ENCODE data around the gene INTS1.

INTS1 gene

DNA sequence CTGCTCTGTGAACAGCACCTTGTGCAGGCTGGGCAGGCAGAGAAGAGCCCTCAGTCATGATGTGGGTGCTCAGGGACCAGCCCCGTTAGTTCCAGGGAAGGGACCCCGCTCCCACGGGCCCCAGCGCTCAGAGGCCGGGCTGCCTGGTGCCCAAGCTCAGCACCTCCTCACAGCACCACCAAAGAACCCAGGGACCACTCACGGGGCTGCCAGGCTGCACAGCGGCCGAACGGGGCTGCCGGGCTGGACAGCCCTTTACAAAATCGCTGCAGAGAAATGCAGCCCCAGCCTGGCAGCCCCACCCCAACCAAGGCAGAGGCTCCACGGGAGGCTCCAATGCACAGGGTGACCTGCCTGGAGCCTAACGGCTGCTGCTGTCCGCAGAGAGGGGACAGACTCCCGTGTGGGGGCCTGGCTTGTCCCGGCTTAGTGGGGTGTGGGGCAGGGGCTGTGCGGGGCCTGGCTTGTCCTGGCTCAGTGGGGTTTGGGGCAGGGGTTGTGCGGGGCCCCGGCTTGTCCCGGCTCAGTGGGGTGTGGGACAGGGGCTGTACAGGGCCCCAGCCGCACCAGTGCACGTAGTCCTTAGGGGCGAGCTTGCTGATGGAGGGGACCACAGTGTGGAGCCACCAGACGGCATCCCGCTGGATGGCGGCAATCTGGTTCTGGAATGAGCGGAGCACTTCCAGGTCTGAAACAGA is 9.2 kb downstream of the INTS1 start:
- Histone ChIP-seq H3K36me3 (ENCODE audit: insufficient read depth, low read length) (peaks cover 88% of the 10 kb centered on the region), H3K9me3 (ENCODE audit: low read length) (no peaks in the 10 kb centered on the region), H3K4me3 (ENCODE audit: low read depth, low read length, poor library complexity, severe bottlenecking) (no peak overlapping the region), H3K27ac (ENCODE audit: low read depth, low read length, poor library complexity, severe bottlenecking) (no peak overlapping the region), H3K9ac (ENCODE audit: low read length) (no peak overlapping the region), H3K79me2 (ENCODE audit: insufficient read depth, low read length) (no peaks in the 10 kb centered on the region), H3K4me2 (ENCODE audit: low read length) (no peak overlapping the region), H3K9me2 (ENCODE audit: low read depth, low read length) (no peaks in the 10 kb centered on the region), H4K20me1 (ENCODE audit: insufficient read depth, low read length) (no peaks in the 10 kb centered on the region), H3K27me3 (ENCODE audit: insufficient read depth, low read length) (no peaks in the 10 kb centered on the region), H2AFZ (ENCODE audit: low read length) (no peak overlapping the region), H3K4me1 (ENCODE audit: insufficient read depth, low read length, severe bottlenecking) (no peaks in the 10 kb centered on the region), H3F3A (ENCODE audit: insufficient read depth, low read length) (no peaks in the 10 kb centered on the region)
- TF ChIP-seq EZH2 (IDR thresholded peaks at IDR 0.05; ENCODE audit: borderline replicate concordance, low read length) = no peak
- TF ChIP-seq, protein P1, sequence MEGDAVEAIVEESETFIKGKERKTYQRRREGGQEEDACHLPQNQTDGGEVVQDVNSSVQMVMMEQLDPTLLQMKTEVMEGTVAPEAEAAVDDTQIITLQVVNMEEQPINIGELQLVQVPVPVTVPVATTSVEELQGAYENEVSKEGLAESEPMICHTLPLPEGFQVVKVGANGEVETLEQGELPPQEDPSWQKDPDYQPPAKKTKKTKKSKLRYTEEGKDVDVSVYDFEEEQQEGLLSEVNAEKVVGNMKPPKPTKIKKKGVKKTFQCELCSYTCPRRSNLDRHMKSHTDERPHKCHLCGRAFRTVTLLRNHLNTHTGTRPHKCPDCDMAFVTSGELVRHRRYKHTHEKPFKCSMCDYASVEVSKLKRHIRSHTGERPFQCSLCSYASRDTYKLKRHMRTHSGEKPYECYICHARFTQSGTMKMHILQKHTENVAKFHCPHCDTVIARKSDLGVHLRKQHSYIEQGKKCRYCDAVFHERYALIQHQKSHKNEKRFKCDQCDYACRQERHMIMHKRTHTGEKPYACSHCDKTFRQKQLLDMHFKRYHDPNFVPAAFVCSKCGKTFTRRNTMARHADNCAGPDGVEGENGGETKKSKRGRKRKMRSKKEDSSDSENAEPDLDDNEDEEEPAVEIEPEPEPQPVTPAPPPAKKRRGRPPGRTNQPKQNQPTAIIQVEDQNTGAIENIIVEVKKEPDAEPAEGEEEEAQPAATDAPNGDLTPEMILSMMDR (IDR thresholded peaks at IDR 0.05; ENCODE audit: low read length) = no peak

DNA sequence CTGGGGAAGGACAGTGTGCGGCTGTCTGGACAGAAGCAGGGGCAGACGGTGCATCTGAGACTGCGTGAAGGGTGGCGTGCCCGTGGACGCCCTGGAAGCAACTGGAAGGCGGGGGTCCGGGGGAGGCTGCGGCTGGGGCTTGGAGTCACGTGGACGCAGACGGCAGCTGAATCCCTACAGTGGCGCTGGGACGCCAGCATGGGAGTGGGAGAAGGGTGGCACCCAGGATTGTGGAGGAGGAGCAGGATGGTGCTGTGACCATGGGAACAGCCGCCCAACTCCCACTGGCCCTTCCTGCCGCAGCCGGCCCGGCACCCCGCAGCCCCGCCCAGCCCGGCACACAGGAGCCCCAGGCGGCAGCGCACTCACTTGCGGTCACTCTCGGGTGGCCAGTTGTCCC is 9.7 kb downstream of the INTS1 start:
- Histone ChIP-seq H3K4me3 (ENCODE audit: low read depth, low read length, poor library complexity, severe bottlenecking) (no peak overlapping the region), H4K20me1 (ENCODE audit: insufficient read depth, low read length) (no peaks in the 10 kb centered on the region), H3K4me1 (ENCODE audit: insufficient read depth, low read length, severe bottlenecking) (no peaks in the 10 kb centered on the region), H2AFZ (ENCODE audit: low read length) (no peak overlapping the region), H3F3A (ENCODE audit: insufficient read depth, low read length) (no peaks in the 10 kb centered on the region), H3K4me2 (ENCODE audit: low read length) (no peak overlapping the region), H3K27ac (ENCODE audit: low read depth, low read length, poor library complexity, severe bottlenecking) (no peak overlapping the region), H3K9ac (ENCODE audit: low read length) (no peak overlapping the region), H3K36me3 (ENCODE audit: insufficient read depth, low read length) (peaks cover 88% of the 10 kb centered on the region), H3K27me3 (ENCODE audit: insufficient read depth, low read length) (no peaks in the 10 kb centered on the region), H3K9me2 (ENCODE audit: low read depth, low read length) (no peaks in the 10 kb centered on the region), H3K9me3 (ENCODE audit: low read length) (no peaks in the 10 kb centered on the region), H3K79me2 (ENCODE audit: insufficient read depth, low read length) (no peaks in the 10 kb centered on the region)
- TF ChIP-seq, protein P1 (IDR thresholded peaks at IDR 0.05; ENCODE audit: low read length) = no peak
- no peak for TF ChIP-seq EZH2 (IDR thresholded peaks at IDR 0.05; ENCODE audit: borderline replicate concordance, low read length)

DNA sequence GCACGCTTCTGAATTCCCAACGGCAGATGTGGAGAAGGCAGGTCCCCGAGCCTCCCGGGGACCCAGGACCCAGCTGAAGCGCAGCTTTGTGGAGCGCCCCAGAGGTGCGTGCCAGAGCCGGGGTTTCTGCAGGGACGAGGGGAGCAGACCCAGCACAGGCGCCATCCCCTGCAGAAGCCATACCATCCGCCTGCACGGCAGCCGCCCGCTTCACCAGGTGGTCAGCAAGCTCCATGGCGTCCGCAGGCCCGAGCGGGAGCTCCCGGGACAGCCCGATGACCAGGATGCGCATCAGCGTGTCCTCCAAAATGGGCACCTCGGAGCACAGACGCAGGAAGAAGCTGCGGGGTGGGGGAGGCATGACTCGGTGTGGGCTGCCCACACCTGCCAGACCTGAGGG is 10.6 kb downstream of the INTS1 start:
- no peak for TF ChIP-seq EZH2 (IDR thresholded peaks at IDR 0.05; ENCODE audit: borderline replicate concordance, low read length)
- TF ChIP-seq, protein P1 (IDR thresholded peaks at IDR 0.05; ENCODE audit: low read length) = no peak
- no peaks in the 10 kb centered on the region for H3K4me1 ChIP-seq (ENCODE audit: insufficient read depth, low read length, severe bottlenecking)
- H3K4me3 ChIP-seq (ENCODE audit: low read depth, low read length, poor library complexity, severe bottlenecking) = no peak overlapping the region
- H2AFZ ChIP-seq (ENCODE audit: low read length) = no peak overlapping the region
- H3K9me2 ChIP-seq (ENCODE audit: low read depth, low read length) = no peaks in the 10 kb centered on the region
- no peaks in the 10 kb centered on the region for H4K20me1 ChIP-seq (ENCODE audit: insufficient read depth, low read length)
- H3K36me3 ChIP-seq (ENCODE audit: insufficient read depth, low read length) = peaks cover 93% of the 10 kb centered on the region
- no peak overlapping the region for H3K27ac ChIP-seq (ENCODE audit: low read depth, low read length, poor library complexity, severe bottlenecking)
- H3K79me2 ChIP-seq (ENCODE audit: insufficient read depth, low read length) = no peaks in the 10 kb centered on the region
- H3K9me3 ChIP-seq (ENCODE audit: low read length) = no peaks in the 10 kb centered on the region
- no peak overlapping the region for H3K4me2 ChIP-seq (ENCODE audit: low read length)
- no peak overlapping the region for H3K9ac ChIP-seq (ENCODE audit: low read length)
- H3K27me3 ChIP-seq (ENCODE audit: insufficient read depth, low read length) = no peaks in the 10 kb centered on the region
- H3F3A ChIP-seq (ENCODE audit: insufficient read depth, low read length) = no peaks in the 10 kb centered on the region

All from OCI-LY1 (cell line).